Mucosa of stomach (tissue), 1 donor: Measurements from ENCODE around the gene RAI1.

Source experiments
- H3K27me3 ChIP-seq: one replicate; pipeline ENCODE4 v1.7.0; 2013; ENCODE audit warnings: mild to moderate bottlenecking, low read length; ENCODE audit not compliant: control insufficient read depth, insufficient read depth
- H3K36me3 ChIP-seq: one replicate; pipeline ENCODE4 v1.7.0; 2013; ENCODE audit warnings: low read length; ENCODE audit not compliant: control insufficient read depth, insufficient read depth
- H3K4me1 ChIP-seq: one replicate; pipeline ENCODE4 v1.7.0; 2013; ENCODE audit warnings: mild to moderate bottlenecking, low read length; ENCODE audit not compliant: control insufficient read depth, insufficient read depth
- H3K4me3 ChIP-seq: one replicate; pipeline ENCODE4 v1.7.0; 2013; ENCODE audit warnings: low read length
- H3K9ac ChIP-seq: one replicate; pipeline ENCODE4 v1.7.0; 2013; ENCODE audit warnings: mild to moderate bottlenecking, low read length, moderate library complexity
- H3K9me3 ChIP-seq: one replicate; pipeline ENCODE4 v1.7.0; 2013; ENCODE audit warnings: mild to moderate bottlenecking, low read length, moderate library complexity; ENCODE audit not compliant: control insufficient read depth
- donor health status: Pancreatic carcinoma.

RAI1 gene

DNA sequence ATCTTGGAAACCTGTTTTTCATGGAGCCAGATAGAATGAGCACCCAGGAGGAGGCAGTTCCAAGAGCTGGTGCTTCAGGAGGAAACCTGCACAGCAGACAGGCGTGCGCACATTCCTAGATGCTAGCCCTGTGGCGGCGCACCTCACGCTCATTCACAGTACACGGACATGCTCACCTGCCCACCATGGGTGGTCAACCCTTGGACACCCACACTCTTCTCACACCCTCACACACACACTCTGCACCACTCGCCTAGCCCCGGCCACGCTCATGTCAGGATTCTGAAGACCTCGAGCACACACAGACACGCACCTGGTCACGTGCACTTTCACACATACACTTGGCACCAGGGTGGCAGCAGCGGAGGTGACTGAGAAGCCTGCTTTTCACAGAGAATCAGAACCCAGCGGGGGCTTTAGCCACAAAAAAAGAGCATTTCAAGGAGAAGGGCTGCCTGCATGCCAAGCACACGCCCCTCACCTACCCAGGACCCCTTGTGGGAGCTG is 28.6 kb downstream of the RAI1 start:
- no peak overlapping the region for H3K9ac ChIP-seq
- H3K9me3 ChIP-seq = no peaks in the 10 kb centered on the region
- peaks cover 70% of the 10 kb centered on the region for H3K4me1 ChIP-seq
- no peak overlapping the region for H3K4me3 ChIP-seq
- H3K27me3 ChIP-seq = no peaks in the 10 kb centered on the region
- H3K36me3 ChIP-seq = no peaks in the 10 kb centered on the region

DNA sequence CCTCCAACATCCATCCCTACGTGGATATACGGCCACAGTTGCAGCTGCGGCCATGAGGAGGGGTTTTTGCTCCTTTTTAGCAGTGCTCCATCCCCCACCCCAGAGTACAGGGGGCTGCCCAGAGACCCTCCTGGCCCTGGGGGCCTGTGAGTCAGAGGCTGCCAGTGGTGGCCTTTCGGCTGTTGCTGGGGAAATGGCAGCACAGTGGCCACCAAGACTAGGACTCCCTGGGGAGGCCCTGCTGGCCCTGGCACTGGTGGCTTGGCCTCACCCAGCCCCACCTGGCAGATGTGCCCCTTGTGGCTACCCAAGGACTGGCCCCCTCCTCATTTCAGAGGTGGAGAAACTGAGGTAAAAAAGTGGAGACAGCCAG is 29.1 kb downstream of the RAI1 start:
- Histone ChIP-seq H3K4me1 (peaks cover 75% of the 10 kb centered on the region), H3K4me3 (no peak overlapping the region), H3K9me3 (no peaks in the 10 kb centered on the region), H3K27me3 (no peaks in the 10 kb centered on the region), H3K36me3 (no peaks in the 10 kb centered on the region), H3K9ac (peak overlapping the region; percentile 45)

DNA sequence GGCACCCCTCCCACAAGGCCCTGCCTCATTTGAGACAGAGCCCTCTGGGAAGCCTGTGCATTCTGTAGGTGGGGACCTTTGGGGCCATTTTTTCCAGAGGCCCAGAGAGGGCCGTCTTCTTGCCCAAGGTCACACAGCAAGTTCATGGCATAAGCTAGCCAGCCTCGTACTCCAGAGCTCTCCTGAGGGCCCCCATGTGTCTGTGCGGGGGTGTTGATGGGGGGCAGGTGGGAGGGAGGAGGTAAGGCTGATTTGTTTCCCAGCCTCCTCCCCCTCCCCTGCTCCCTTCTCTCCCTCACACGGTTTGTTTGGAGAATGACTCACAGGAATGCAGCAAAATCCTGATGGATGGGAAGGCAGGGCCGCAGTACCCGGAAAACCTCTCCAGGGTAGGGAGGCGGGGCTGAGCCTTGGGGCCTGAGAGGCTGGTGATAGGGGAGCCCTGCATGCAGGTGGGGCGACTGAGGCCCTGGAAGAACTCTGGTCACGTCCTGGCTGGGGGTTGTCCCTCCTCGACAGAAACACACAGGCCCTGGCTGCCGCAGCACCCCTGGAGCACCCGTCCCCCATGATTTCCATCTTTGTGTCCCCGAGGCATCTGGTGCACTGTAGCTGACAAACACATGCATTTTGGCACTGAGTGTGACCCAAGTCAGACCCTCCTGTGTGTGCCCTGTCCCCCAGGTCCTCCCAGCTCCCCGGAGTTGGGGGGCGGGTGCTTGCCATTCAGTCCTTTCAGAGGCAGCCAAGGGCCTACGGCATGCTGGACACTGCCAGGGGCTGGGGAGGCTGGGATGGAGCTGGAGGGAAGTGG is 29.7 kb downstream of the RAI1 start:
- Histone ChIP-seq H3K9me3 (no peaks in the 10 kb centered on the region), H3K4me1 (peaks cover 74% of the 10 kb centered on the region), H3K4me3 (no peak overlapping the region), H3K9ac (peak overlapping the region; percentile 67), H3K27me3 (no peaks in the 10 kb centered on the region), H3K36me3 (no peaks in the 10 kb centered on the region)

DNA sequence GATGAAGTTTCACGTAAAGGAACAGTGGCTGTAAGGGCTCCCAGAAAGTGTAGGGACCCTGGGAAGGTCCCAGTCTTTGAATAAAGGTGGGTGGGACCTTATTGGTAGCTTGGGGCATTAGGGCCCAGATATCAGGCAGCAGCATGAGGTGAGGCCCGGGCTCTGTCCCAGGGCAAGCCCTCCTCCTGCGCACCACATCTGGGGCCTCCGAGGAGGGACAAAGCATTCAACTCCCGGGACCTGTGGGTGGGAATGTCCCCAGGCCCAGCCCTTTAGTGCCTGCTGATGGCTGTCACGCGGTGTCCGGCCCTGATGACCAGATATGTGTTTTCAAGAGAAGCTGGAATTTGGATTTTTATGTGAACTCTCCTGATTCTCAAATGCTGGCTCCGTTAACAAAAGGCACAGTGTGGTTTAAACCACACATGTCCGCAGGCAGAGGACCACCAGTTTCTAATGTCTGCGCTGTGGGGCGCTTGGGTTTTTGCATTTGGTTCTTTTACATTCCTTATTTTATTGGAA is 30.4 kb downstream of the RAI1 start:
- peaks cover 67% of the 10 kb centered on the region for H3K4me1 ChIP-seq
- no peaks in the 10 kb centered on the region for H3K36me3 ChIP-seq
- no peaks in the 10 kb centered on the region for H3K9me3 ChIP-seq
- no peak overlapping the region for H3K4me3 ChIP-seq
- H3K9ac ChIP-seq = peak overlapping the region; percentile 67
- H3K27me3 ChIP-seq = no peaks in the 10 kb centered on the region

DNA sequence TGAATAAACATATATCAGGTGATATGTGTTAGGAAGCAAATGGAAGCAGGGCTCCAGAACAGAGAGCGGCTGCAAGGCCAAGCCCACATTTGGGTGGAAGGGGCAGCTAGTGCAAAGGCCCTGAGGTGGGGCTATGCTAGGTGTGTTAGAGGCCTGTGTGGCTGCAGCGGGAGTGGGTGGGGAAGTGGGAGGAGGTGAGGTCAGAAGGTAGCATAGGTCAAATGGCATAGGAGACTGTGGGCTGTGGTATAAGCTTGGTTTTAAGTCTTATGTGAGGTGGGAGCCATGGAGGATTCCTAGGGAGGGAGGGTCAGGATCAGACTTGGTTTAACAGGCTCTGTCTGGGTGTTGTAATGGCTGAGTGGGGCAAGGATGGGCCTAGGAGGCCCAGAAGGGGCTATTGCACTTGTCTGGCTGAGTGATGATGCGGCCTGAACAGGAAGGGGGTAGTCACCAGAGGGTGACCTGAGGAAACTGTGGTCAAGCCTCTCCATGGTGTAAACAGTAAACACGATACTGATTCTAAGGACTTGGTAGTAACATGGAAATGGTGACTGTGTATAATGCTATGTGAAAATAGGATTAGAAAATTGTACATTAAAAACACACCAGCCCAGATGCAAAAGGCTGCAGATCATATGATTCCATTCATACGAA is 31.1 kb downstream of the RAI1 start:
- Histone ChIP-seq H3K4me3 (no peak overlapping the region), H3K9ac (no peak overlapping the region), H3K36me3 (no peaks in the 10 kb centered on the region), H3K4me1 (peaks cover 67% of the 10 kb centered on the region), H3K9me3 (no peaks in the 10 kb centered on the region), H3K27me3 (no peaks in the 10 kb centered on the region)

DNA sequence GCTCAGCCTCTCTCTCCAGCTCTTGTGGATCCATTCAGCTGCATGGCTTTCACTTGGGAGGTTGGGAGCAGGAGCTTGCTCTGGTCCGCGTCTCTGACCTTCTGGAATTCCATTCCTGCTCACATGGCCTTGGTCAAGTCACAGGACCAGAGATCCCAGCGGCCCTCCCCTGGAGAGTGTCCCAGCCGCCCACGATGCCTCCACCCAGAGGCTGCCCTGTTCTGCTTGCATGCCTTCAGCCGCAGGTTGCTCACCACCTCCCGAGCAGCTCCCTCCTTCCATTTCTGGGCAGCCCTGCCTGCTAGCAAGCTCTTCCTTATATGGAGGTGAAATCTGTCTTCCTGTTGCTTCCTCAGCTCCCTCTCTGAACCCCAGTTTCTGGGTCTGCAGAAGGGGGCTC is 32.6 kb downstream of the RAI1 start:
- peaks cover 60% of the 10 kb centered on the region for H3K4me1 ChIP-seq
- no peak overlapping the region for H3K4me3 ChIP-seq

DNA sequence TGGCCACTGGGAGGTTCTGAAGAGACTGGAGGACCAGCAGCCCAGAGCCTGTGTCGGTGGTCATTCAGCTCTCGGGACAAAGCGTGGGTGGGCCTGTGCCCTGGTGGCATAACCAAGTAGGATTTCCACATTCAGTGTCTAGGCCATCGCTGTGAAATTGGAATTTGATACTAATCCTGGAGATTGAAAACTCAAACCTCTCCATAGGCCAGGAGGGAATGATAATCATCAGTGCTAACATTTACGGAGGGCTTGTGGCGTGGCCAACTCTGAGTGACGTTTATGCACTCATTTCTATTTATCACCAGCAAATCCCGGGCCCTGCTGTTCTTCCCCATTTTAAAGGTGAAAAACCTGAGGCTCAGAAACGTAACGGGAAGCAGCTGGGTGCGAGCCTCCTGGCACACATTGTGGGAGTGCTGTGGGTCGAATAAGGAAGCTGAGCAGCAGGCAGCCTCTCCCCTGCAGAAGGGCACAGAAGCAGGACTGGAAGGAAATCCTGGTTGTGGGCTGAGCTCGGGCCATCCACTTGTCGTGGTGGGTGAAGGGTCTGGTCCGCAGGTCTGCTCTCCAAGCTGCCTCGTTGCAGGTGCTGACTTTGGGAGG is 33.1 kb downstream of the RAI1 start:
- H3K9ac ChIP-seq = peak overlapping the region; percentile 14
- peaks cover 55% of the 10 kb centered on the region for H3K4me1 ChIP-seq
- H3K4me3 ChIP-seq = no peak overlapping the region
- H3K9me3 ChIP-seq = no peaks in the 10 kb centered on the region
- H3K27me3 ChIP-seq = no peaks in the 10 kb centered on the region
- H3K36me3 ChIP-seq = no peaks in the 10 kb centered on the region

More for the DNA sequence above, 32.6 kb downstream of the RAI1 start:
- Histone ChIP-seq H3K9me3 (no peaks in the 10 kb centered on the region), H3K27me3 (no peaks in the 10 kb centered on the region), H3K9ac (peak overlapping the region; percentile 30), H3K36me3 (no peaks in the 10 kb centered on the region)

DNA sequence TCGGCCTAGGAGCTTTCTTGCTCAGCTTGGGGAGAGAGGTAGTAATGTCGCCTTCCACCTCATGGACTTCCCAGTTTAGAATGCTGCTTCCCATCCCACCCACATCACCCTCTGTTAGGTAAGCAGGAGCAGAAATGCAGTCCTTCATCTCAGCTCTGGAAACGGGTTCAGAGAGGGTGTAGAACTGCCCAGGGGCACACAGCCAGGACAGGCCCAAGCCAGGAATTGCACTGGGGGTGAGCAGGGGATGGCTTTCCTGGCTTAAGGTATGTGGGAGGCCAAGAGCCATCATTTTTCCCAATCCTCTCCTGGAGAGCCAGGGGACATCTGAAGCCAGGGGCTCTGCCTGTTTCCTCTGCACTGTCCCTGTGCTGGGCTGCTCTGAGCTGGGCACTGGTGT is 33.6 kb downstream of the RAI1 start:
- peaks cover 50% of the 10 kb centered on the region for H3K4me1 ChIP-seq
- H3K9ac ChIP-seq = peak overlapping the region; percentile 14
- no peaks in the 10 kb centered on the region for H3K27me3 ChIP-seq
- H3K36me3 ChIP-seq = no peaks in the 10 kb centered on the region
- H3K9me3 ChIP-seq = no peaks in the 10 kb centered on the region
- no peak overlapping the region for H3K4me3 ChIP-seq

DNA sequence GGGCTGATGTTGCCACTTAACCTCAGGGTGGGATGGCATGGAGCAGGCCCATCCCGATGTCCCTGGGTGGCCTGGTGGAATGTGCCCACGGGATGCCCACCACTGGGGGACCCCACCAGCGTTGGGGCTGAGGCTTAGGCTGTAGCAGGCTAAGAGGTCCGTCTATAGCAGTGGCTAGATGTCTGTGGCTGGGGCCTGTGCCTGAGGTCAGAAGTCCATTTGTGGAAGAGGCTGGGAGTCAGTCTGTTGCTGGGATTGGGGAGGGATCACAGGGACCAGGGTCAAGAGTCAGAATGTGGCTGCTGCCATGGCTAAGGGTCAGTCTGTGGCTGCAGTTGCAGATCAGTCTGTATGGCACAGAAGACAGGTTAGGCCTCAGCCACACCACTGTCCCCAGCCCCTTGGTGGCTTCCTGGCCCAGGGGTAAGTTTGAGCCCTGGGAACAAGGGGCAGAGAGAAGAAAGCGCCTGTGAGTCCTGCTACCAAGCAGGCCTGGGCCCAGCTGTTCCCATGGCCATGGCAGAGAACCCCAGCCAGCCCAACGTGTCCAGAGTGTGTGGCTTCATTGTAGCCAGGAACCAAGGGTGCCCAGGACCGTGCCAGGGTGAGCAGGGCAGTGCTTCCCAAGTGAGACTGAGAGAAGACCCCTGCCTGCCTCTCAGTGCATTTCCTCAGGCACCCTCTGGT is 35.7 kb downstream of the RAI1 start:
- no peak overlapping the region for H3K4me3 ChIP-seq
- H3K36me3 ChIP-seq = no peaks in the 10 kb centered on the region
- H3K9ac ChIP-seq = no peak overlapping the region
- H3K27me3 ChIP-seq = no peaks in the 10 kb centered on the region
- peaks cover 47% of the 10 kb centered on the region for H3K4me1 ChIP-seq
- H3K9me3 ChIP-seq = no peaks in the 10 kb centered on the region

DNA sequence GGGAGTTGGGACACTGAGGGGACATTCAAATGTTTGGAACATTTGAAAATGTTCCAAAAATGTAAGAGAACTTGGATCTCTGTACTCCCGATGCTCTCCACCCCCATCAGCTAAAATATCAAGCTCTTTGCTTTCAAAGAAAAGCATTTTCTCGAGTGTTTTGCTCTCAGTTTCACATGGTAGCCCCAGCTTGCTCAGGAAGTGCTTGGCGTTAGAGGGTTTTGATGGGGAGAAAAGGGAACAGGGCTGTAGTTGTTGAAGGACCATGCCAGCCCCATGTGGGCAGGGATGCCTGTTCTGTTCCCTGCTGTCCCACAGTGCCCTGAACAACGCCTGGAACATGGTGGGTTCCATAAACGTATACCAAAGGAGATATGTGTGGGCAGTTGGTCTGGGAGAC is 37.0 kb downstream of the RAI1 start:
- H3K36me3 ChIP-seq = no peaks in the 10 kb centered on the region
- H3K9ac ChIP-seq = no peak overlapping the region
- H3K4me1 ChIP-seq = peaks cover 40% of the 10 kb centered on the region
- H3K9me3 ChIP-seq = no peaks in the 10 kb centered on the region
- H3K4me3 ChIP-seq = no peak overlapping the region
- no peaks in the 10 kb centered on the region for H3K27me3 ChIP-seq

DNA sequence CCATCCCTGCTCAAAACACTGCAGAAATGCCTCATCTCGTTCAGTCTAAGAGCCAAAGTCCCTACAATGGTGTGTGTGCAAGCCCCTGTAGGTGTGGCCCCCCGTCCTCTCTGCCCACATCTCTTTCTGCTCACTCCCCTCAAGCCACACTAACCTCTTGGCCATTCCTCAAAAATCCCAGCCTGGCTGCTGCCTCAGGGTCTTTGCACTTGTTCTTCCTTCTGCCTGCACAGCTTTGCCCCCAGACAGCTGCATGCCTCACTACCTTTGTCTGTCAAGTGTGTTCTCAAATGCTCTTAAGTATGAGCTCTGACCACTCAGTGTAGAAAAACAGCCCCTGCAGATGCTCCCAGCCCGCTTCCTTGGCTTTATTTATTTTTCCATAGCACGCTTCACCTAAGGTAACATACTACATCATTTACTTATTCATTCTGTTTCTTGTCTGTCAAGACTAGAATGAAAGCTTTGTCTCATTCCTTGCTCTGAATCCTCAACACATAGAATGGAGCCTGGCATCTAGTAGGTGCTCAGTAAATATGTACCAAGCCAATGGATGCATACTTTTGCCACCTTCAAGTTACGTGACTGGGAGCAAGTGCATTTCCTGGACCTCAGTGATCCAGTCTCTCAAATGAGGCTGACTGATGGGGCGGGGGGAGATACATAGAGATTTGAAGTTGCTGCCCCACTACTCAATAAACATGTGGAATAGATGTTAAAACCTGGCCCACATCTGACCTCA is 38.1 kb downstream of the RAI1 start:
- Histone ChIP-seq H3K4me1 (peaks cover 35% of the 10 kb centered on the region), H3K4me3 (no peak overlapping the region)

More for the DNA sequence above, 38.1 kb downstream of the RAI1 start:
- Histone ChIP-seq H3K36me3 (no peaks in the 10 kb centered on the region), H3K9me3 (no peaks in the 10 kb centered on the region), H3K27me3 (no peaks in the 10 kb centered on the region), H3K9ac (no peak overlapping the region)
